ENCODE results near the gene SYNPR.

SYNPR gene

DNA sequence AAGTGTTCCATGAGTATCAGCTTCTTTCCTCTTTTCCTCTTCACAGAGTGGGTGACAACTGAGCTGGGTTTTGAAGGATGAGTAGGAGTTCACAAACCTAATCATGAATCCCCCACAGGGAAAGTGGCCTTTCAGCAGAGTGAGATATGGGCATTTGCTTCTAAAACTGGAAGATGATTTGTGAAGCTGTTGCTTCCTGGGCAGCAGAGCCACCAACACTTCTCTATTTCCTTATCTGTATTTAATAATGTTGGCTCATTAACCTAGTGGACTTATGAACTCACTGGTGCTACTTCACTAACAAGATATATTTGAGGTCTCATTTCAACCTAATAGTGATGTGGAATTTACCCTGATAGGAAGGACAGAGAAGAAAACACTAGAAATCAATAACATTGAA, 152.8 kb downstream of the SYNPR start:
- no peak for DNase-seq (ENCODE audit: low read depth in 1 of 2, low spot score in 1 of 2)
- no peaks in the 10 kb centered on the region for H3K27me3 ChIP-seq (ENCODE audit: insufficient read depth, poor library complexity, severe bottlenecking)
- TF ChIP-seq CTCF (IDR thresholded peaks at IDR 0.05; ENCODE audit: insufficient read depth, low read length) (no peak), SPI1 (IDR thresholded peaks at IDR 0.05; ENCODE audit: borderline replicate concordance, low read depth) (no peak), POLR2AphosphoS5 (IDR thresholded peaks at IDR 0.05; ENCODE audit: low read depth) (no peak), REST (IDR thresholded peaks at IDR 0.05; ENCODE audit: insufficient replicate concordance, low read depth) (no peak), GABPA (IDR thresholded peaks at IDR 0.05; ENCODE audit: low read depth) (no peak)
- H3K27ac ChIP-seq (replicated peaks): no peak overlapping the region
- H3K4me3 ChIP-seq (replicated peaks; ENCODE audit: insufficient read depth, low read length): no peak overlapping the region

DNA sequence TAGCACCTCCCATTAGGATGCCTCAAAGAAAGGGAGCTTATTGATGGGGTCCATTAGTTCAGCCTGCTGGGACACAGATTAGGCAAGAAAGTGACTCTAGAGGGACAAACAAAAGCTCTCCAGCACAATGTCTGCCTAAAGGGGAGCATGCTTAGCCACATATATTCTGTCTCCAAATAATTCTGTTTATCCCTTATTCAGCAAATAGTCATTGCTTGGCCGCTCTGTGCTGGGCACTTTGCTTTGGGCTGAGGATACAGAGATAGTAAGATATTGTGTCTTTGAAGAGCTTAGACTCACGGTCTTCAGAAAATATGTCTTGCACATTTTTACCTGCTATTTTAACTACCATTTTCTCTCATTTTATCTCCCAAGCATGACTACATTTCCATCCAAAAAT, 159.8 kb downstream of the SYNPR start:
- TF ChIP-seq SPI1 (IDR thresholded peaks at IDR 0.05; ENCODE audit: borderline replicate concordance, low read depth) (no peak), CTCF (IDR thresholded peaks at IDR 0.05; ENCODE audit: insufficient read depth, low read length) (no peak), REST (IDR thresholded peaks at IDR 0.05; ENCODE audit: insufficient replicate concordance, low read depth) (no peak), POLR2AphosphoS5 (IDR thresholded peaks at IDR 0.05; ENCODE audit: low read depth) (no peak), GABPA (IDR thresholded peaks at IDR 0.05; ENCODE audit: low read depth) (no peak)
- DNase-seq (ENCODE audit: low read depth in 1 of 2, low spot score in 1 of 2): no peak
- H3K4me3 ChIP-seq (replicated peaks; ENCODE audit: insufficient read depth, low read length): no peak overlapping the region
- H3K27me3 ChIP-seq (ENCODE audit: insufficient read depth, poor library complexity, severe bottlenecking): peaks cover 4% of the 10 kb centered on the region
- no peak overlapping the region for H3K27ac ChIP-seq (replicated peaks)

GRCh38 chr3:63438826-63439371, 160.8 kb downstream of the SYNPR start:
- DNase-seq (ENCODE audit: low read depth in 1 of 2, low spot score in 1 of 2): no peak
- TF ChIP-seq GABPA (IDR thresholded peaks at IDR 0.05; ENCODE audit: low read depth) (no peak), REST (IDR thresholded peaks at IDR 0.05; ENCODE audit: insufficient replicate concordance, low read depth) (no peak), SPI1 (IDR thresholded peaks at IDR 0.05; ENCODE audit: borderline replicate concordance, low read depth) (no peak), CTCF (IDR thresholded peaks at IDR 0.05; ENCODE audit: insufficient read depth, low read length) (no peak), POLR2AphosphoS5 (IDR thresholded peaks at IDR 0.05; ENCODE audit: low read depth) (no peak)
- Histone ChIP-seq H3K4me3 (replicated peaks; ENCODE audit: insufficient read depth, low read length) (no peak overlapping the region), H3K27me3 (ENCODE audit: insufficient read depth, poor library complexity, severe bottlenecking) (peaks cover 4% of the 10 kb centered on the region), H3K27ac (replicated peaks) (no peak overlapping the region)

Data from HL-60 (cell line).